NCI-H82 treated with DMSO at 0.1 percent for 48 hours (cell line): ENCODE results near the gene IL3RA.
"Not testable (repeated sequence)": the region's sequence is repeated elsewhere in the genome, so short reads cannot be mapped to it uniquely, and the experiment has no call there.

Experiments used
- DNase-seq: peaks from one replicate; lab custom pipeline; 2025; ENCODE audit not compliant: unreplicated experiment; lab: John Stamatoyannopoulos, UW

IL3RA gene

DNA sequence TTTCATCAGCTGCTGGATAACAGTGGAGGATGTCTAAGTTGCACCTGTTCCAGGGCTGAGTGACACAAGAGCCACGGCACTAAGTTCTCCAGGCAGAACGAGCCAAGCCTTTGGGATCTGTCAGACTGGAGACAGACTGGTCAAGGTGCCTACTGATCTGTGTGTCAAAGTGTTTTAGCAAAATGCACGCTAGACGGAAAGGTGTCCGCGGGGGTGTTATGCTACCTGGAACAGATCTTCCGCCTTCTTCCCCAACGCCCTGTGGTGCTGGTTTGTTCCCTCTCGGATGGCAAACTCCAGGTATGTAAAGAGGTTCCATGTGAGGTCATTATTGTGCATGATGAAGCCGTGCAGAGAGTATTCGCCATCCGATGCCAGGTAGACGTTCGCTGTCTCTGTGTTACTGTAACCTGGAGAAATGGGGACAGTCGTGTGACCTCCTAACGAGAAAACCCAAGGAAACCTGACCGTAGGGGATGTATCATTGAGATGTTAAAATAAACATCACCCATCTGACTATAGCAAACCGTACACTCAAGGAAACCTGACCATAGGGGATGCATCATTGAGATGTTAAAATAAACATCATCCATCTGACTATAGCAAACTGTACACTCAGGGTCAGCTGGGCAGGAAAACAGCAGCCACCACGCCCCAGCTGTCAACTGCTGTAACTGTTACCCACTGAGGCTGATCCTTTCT lies 85.0 kb downstream of the IL3RA start:
- no peak for DNase-seq

DNA sequence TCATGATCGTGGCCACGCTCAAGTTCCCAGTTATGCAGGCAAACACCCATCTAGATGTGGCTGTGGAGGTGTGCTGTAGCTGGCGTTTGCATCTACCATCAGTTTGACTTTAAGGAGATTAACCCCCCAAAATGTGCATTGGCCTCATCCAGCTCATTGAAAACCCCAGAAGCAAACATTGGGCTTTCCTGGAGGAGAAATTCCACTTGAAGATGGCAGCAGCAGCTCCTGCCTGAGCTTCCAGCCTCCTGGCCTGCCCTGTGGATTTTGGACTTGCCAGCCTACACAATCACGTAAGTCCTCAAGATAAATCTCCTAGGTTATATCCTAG lies 85.5 kb downstream of the IL3RA start:
- DNase-seq, result no peak

DNA sequence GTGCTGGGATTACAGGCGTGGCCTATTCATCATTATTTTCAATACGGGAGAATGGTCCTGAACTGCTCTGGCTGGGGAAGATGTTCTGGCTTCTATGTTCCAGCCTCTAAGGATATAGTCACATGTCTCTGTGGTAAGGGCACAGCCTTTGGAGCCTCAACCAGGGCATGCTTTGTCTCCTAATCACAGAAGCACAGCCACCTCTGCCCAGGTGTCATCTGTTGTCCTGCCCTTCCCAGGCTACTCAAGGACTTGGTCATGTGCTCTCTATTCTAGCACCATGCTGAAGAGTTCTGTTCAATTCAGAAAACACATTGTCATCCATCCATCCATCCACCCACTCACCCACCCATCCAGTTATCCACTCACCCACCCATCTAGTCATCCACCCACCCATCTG lies 86.6 kb downstream of the IL3RA start:
- no peak for DNase-seq

DNA sequence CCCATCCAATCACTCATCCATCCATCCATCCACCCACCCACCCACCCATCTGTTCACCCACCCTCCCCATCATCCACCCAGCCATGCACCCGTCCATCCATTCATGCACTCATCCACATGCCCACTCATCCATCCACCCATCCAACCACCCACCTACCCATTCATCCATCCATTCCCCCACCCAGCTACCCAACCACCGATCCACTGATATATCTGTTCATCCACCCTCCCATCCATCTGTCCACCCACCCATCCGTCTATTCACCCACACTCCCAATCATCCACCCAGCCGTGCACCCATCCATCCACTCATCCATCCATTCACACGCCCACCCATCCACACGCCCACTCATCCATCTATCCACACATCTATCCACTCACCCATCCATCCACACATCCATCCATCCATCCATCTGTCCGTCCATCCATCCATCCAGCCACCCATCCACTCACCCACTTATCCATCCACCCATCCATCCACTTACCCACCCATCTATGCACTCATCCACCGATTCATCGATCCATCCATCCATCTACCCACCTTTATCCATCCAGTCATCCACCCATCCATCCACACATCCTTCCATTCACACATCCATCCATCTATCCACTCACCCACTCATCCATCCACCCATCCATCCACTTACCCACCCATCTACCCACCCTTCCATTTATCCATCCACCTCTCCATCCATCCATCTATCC lies 87.7 kb downstream of the IL3RA start:
- DNase-seq, result no peak

DNA sequence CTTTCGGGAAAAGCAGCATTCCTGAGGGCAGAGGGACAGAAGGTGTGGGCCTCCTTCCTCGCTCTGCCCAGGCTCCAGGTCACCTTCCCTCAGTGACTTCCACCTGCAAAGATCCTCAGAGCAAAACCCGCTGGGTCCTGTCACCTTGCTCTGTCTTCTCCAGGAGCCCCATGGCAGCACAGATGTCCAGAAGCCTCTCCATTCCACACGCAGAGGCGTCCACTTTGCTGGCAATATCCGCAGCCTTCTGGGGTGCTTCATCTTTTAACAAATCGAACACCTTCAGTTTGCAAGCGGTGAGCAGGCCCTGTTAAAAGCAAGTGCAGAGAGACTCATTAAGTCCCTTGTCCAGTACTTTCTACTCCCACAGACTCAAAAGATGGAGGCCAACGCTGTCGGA lies 88.8 kb downstream of the IL3RA start:
- no peak for DNase-seq

DNA sequence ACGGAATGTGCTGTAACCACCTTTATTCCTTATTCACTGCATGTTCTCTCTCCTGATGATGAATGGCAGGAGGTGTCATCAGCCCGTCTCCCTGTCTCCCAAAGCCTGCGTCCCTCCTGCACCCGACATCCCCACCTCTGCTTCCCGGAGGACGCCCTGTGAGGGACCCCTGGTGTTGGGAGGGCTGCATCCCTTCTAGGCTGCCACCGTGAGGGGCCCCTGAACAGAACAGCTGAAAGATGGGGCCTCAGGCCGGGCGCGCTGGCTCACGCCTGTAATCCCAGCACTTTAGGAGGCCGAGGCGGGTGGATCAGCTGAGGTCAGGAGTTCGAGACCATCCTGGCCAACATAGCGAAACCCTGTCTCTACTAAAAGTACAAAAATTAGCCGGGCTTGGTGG lies 89.7 kb downstream of the IL3RA start:
- DNase-seq, result not testable (repeated sequence)

DNA sequence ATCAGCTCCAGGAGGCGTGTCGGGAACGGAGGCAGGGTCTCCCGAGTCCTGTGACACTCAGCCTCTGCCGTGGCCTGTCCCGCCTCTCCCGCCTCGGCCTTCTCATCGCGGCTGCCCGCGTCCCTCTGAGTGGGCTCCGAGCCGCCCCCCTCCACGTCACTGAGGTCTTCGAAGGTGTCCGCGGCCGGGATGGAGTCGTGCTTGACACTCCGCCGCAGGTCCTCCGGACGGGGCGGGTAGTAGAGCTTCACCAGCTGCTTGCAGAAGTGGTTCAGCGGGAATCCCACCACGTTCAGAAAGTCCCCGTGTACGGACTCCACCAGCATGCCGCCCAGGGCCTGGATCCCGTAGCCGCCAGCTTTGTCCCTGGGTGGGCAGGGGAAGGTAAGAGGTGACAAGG lies 91.2 kb downstream of the IL3RA start:
- DNase-seq, result no peak

DNA sequence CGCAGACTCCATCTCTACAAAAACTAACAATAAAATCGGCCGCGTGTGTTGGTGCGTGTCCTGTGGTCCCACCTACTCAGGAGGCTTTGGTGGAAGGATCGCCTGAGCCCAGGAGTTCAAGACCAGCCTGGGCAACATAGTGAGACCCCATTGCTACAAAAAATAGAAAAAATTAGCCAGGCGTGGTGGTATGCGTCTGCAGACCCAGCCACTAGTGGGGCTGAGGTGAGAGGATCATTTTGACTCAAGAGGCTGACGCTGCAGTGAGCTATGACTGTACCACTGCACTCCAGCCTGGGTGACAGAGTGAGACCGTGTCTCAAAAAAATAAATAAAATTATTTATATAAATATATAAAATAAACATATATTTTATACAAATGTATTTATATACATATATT lies 93.9 kb downstream of the IL3RA start:
- no peak for DNase-seq
